ENCODE measurements around the gene IFITM5. TPM values are rescaled to one million over a fixed set of nuclear protein-coding genes. Genes with fewer than 3 reads are reported as not detected.

The IFITM5 gene
- total and polyA plus RNA-seq, 9 of the 15 experiments (the other 6 are each of a cell fraction or from before 2014, with no cell fraction given) = 0.19 TPM; not detected in 8

DNA sequence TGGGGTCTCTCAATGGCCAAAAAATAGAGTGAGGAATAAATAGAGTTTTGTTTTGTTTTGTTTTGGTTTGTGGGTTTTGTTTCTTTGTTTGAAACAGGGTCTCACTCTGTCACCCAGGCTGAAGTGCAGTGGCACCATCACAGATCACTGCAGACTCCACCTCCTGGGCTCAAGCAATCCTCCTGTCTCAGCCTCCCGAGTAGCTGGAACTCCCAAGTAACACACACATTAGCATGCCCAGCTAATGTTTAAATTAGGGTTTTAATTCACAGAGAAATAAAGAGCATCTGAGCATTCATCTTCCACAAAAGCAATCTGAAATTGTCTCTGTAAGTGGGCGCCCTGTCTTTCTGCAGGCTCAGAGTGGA lies 30.5 kb upstream of the IFITM5 start:
- TSS peak; percentile 88 for BruUV-seq (replicated peaks)
- DNase-seq (ENCODE audit: extremely low read depth in 1 of 4, low spot score in 3 of 4) = no peak
- H3K9me1 ChIP-seq (ENCODE audit: control insufficient read depth, insufficient read depth, low read length) = no peaks in the 10 kb centered on the region
- H3K9ac ChIP-seq (ENCODE audit: insufficient read depth in 1 of 2, low read depth in 2 of 2, low read length in 2 of 2) = peak overlapping the region; percentile 58 to 77
- H3K4me3 ChIP-seq = peak overlapping the region; percentile 15; the same call in 1 of the 2 replicates
- no peaks in the 10 kb centered on the region for H3K36me3 ChIP-seq (ENCODE audit: control insufficient read depth, insufficient read depth, low read length)
- intact Hi-C loops (cut with micrococcal nuclease) (loop anchor here (1.0 kb wide), 1 partner anchor 21 kb away; no protein-coding TSS in a partner anchor), in situ Hi-C loops (cut with MboI) (no loop called here)
- peaks cover 7% of the 10 kb centered on the region; the same call in 1 of the 2 replicates for H3K9me3 ChIP-seq (replicated peaks; ENCODE audit: control insufficient read depth, insufficient read depth, low read depth, low read length)
- no peak for FAIRE-seq
- peaks cover 49 to 54% of the 10 kb centered on the region in 2 experiments for H3K4me1 ChIP-seq (replicated peaks in 1 of 2; ENCODE audit: control insufficient read depth in 2 of 2, insufficient read depth in 2 of 2, low read length in 2 of 2)
- no peak for ATAC-seq
- no peaks in the 10 kb centered on the region for H3K27me3 ChIP-seq (ENCODE audit: control insufficient read depth in 2 of 2, insufficient read depth in 2 of 2, low read length in 2 of 2)
- no peaks in the 10 kb centered on the region for H4K20me1 ChIP-seq (replicated peaks; ENCODE audit: control insufficient read depth, insufficient read depth, low read length)
- peak overlapping the region; percentile 79 for H3K27ac ChIP-seq (ENCODE audit: extremely low read depth, low read depth, low read length)
- peaks cover 29% of the 10 kb centered on the region for H3K79me2 ChIP-seq (ENCODE audit: control insufficient read depth, insufficient read depth, low read length)
- peak overlapping the region; percentile 67 for H3K4me2 ChIP-seq (ENCODE audit: insufficient read depth, low read length)
- no peak overlapping the region for H2AFZ ChIP-seq (ENCODE audit: low read depth, low read length)
- CTCF ChIA-PET (ENCODE audit: low intra/inter-chr PET ratio) = interaction anchor here (0.6 kb wide), 1 partner anchor 23 kb away, joined by 3 read pairs; no protein-coding TSS in a partner anchor
- POLR2A ChIA-PET = interaction anchor here (0.6 to 3.1 kb wide), 18 partner anchors 10 to 1063 kb away, joined by 3 to 21 read pairs (median 4); partner anchors contain the start of genes BET1L and RIC8A
- 63% methylated on average over 2 of the region's 2 CpGs for WGBS (ENCODE audit: insufficient coverage, low coverage, missing lambda C conversion rate)
- no peak for TF ChIP-seq TFAM (CRISPR knock-in tag; conservative IDR thresholded peaks at IDR 0.05)
- TF ChIP-seq NFRKB (IDR thresholded peaks at IDR 0.05; ENCODE audit: low read depth) = peak; percentile 34
- TF ChIP-seq POLR2A (conservative IDR thresholded peaks at IDR 0.05) = no peak
- no peak for TF ChIP-seq C11orf30 (IDR thresholded peaks at IDR 0.05; ENCODE audit: low read depth)
- no peak; the same call in 1 of the 2 replicates for TF ChIP-seq LEF1 (IDR thresholded peaks at IDR 0.05)
- TF ChIP-seq EGR1 (conservative IDR thresholded peaks at IDR 0.05) = no peak
- no peak for TF ChIP-seq ZNF780A (CRISPR knock-in tag; IDR thresholded peaks at IDR 0.05)
- TF ChIP-seq SMARCE1 (IDR thresholded peaks at IDR 0.05) = no peak
- no peak for TF ChIP-seq EP400 (IDR thresholded peaks at IDR 0.05)
- no peak for TF ChIP-seq TAF9B (IDR thresholded peaks at IDR 0.05; ENCODE audit: partially characterized antibody)
- TF ChIP-seq POLR2G (IDR thresholded peaks at IDR 0.05; ENCODE audit: low read depth, low read length) = no peak
- no peak for TF ChIP-seq FOXJ2 (tag; IDR thresholded peaks at IDR 0.05)
- TF ChIP-seq WHSC1 (IDR thresholded peaks at IDR 0.05; ENCODE audit: low read length) = no peak
- peak; percentile 37; the same call in 1 of the 2 replicates for TF ChIP-seq ZNF174 (CRISPR knock-in tag; IDR thresholded peaks at IDR 0.05)
- TF ChIP-seq HMG20A (CRISPR knock-in tag; conservative IDR thresholded peaks at IDR 0.05) = no peak
- TF ChIP-seq KLF6 (CRISPR knock-in tag; IDR thresholded peaks at IDR 0.05; ENCODE audit: borderline replicate concordance) = no peak
- TF ChIP-seq HNRNPUL1 (IDR thresholded peaks at IDR 0.05; ENCODE audit: low read length) = no peak
- no peak for TF ChIP-seq MTA3 (IDR thresholded peaks at IDR 0.05; ENCODE audit: borderline replicate concordance)
- 0 out of 2 replicates have a peak, but pooled peaks have one; percentile 44 for TF ChIP-seq NFATC3 (IDR thresholded peaks at IDR 0.05)
- TF ChIP-seq, protein P1, sequence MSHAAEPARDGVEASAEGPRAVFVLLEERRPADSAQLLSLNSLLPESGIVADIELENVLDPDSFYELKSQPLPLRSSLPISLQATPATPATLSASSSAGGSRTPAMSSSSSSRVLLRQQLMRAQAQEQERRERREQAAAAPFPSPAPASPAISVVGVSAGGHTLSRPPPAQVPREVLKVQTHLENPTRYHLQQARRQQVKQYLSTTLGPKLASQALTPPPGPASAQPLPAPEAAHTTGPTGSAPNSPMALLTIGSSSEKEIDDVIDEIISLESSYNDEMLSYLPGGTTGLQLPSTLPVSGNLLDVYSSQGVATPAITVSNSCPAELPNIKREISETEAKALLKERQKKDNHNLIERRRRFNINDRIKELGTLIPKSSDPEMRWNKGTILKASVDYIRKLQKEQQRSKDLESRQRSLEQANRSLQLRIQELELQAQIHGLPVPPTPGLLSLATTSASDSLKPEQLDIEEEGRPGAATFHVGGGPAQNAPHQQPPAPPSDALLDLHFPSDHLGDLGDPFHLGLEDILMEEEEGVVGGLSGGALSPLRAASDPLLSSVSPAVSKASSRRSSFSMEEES (CRISPR knock-in tag; IDR thresholded peaks at IDR 0.05) = no peak
- no peak for TF ChIP-seq FOXP1 (CRISPR knock-in tag; IDR thresholded peaks at IDR 0.05)
- peak; percentile 6; the same call in 1 of the 2 replicates for TF ChIP-seq BCOR (IDR thresholded peaks at IDR 0.05)
- TF ChIP-seq, protein P2, sequence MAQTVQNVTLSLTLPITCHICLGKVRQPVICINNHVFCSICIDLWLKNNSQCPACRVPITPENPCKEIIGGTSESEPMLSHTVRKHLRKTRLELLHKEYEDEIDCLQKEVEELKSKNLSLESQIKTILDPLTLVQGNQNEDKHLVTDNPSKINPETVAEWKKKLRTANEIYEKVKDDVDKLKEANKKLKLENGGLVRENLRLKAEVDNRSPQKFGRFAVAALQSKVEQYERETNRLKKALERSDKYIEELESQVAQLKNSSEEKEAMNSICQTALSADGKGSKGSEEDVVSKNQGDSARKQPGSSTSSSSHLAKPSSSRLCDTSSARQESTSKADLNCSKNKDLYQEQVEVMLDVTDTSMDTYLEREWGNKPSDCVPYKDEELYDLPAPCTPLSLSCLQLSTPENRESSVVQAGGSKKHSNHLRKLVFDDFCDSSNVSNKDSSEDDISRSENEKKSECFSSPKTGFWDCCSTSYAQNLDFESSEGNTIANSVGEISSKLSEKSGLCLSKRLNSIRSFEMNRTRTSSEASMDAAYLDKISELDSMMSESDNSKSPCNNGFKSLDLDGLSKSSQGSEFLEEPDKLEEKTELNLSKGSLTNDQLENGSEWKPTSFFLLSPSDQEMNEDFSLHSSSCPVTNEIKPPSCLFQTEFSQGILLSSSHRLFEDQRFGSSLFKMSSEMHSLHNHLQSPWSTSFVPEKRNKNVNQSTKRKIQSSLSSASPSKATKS (CRISPR knock-in tag; IDR thresholded peaks at IDR 0.05) = peak; percentile 13; the same call in 1 of the 2 replicates

Measured in K562 (cell line).